Pancreas (tissue), 10 donors: ENCODE data around the gene LTK. TPM values are rescaled to one million over a fixed set of nuclear protein-coding genes. Genes with fewer than 3 reads are reported as not detected.

Experiments
- ATAC-seq, 4 donors: fragments of 200-7000 bp; cut with Tn5 transposase; one replicate each; pipeline versions ENCODE4 v1.8.0 to v1.9.1; 2020; ENCODE audit warnings: mild to moderate bottlenecking in 4 of 4, moderate library complexity in 4 of 4
- DNase-seq, 6 donors: peaks; one replicate each; pipeline ENCODE4 v3.0.0-alpha.2; 2020
- FAIRE-seq: peaks from 2 replicates; lab custom pipeline; 2012; peaks lifted over from hg19 to GRCh38; lab: Jason Lieb, UNC
- H3K27ac ChIP-seq, 4 donors: fragments of 200-600 bp; sonication (generic); 1 replicate in 3 of 4; 2 replicates in 1 of 4; pipeline versions ENCODE4 v1.5.0 to v1.8.0; 2020
- H3K27me3 ChIP-seq, 4 donors: fragments of 200-600 bp; one replicate each; pipeline ENCODE4 v1.8.0; 2021
- H3K36me3 ChIP-seq, 3 donors: fragments of 200-600 bp; sonication (generic) in 1 of 3; one replicate each; pipeline versions ENCODE4 v1.5.0 to v1.8.0; 2020 to 2021
- H3K4me1 ChIP-seq, 3 donors: fragments of 200-600 bp; one replicate each; pipeline ENCODE4 v1.8.0; 2021
- H3K4me3 ChIP-seq, 4 donors: fragments of 200-600 bp; sonication (generic) in 2 of 4; one replicate each; pipeline versions ENCODE4 v1.5.0 to v1.8.0; 2020 to 2021
- H3K9me3 ChIP-seq, 4 donors: fragments of 200-600 bp; one replicate each; pipeline ENCODE4 v1.8.0; 2021
- CTCF ChIP-seq, 4 donors: fragments of 200-600 bp; sonication (generic) in 3 of 4; IDR thresholded peaks; one replicate each; pipeline versions ENCODE4 v1.5.0 to v1.8.0; 2021; ENCODE audit warnings: antibody characterized with exemption in 4 of 4
- WGBS, 2 donors: extraction: QIAGEN DNeasy Blood & Tissue Kit; methylation state at CpG; one replicate each; pipeline ENCODE4 v1.1.7; 2013; 5-methylcytosine and 5-hydroxymethylcytosine counted together
- intact Hi-C, 3 donors: fragments of 100-400 bp; cut with DNase I; formaldehyde crosslinking; loops; one replicate each; pipeline versions ENCODE4 v1.11.1 to v1.14.2; 2022
- polyA plus RNA-seq, 2 donors: library from polyadenylated mRNA; stranded (reverse); fragments of 200-250 nt; gene quantifications; one replicate each; pipeline ENCODE4 v1.2.3, GENCODE V29; 2013
- total RNA-seq, 6 donors: library from RNA; stranded (reverse); fragmentation: NEBNext Ultra II Directional in 4 of 6; extraction: Animal tissue kit (Norgen Biotek cat#: 25700) in 4 of 6; gene quantifications; one replicate each; pipeline versions ENCODE4 v1.2.1 to v1.2.4, GENCODE V29; 2021 to 2023
- donor health status: healthy with polysubstance abuse.
- donor health status: DM: no; HTN: no; CAD: no; lungs with moderate emphysema.
- donor health status: DM: no; HTN: no; CAD: no.
- donor health status: control.
- donor health status: control.
- donor health status: Bipolar disorder and iron deficiency.
- donor health status: DM: yes; HTN: yes; CAD: no.
- donor health status: DM: no; HTN: no; CAD: no.
- donor health status: DM: no; HTN: no; CAD: no.
- donor health status: DM: yes; HTN: yes; CAD: no.

Gene LTK
- total and polyA plus RNA-seq, 8 donors, result 0.17 to 0.63 (median 0.26) TPM

GRCh38 chr15:41493902-41494189 is 19.8 kb downstream of the LTK start:
- 1 to 5% methylated on average over 16 to 41 of the region's 41 CpGs for WGBS, 2 donors
- H3K27me3 ChIP-seq, result no peaks in the 10 kb centered on the region
- H3K4me1 ChIP-seq, result peaks cover 0 to 12% (median 8%) of the 10 kb centered on the region in 3 donors

GRCh38 chr15:41493205-41493901 is 20.3 kb downstream of the LTK start, which contains the start of gene ITPKA:
TSS of gene ITPKA (plus strand) at chr15:41493874. CDS start at chr15:41493928, 54 bp downstream.
- no peaks in the 10 kb centered on the region for H3K9me3 ChIP-seq
- DNase-seq (peak; percentile 70 to 91 (median 85)), ATAC-seq (peak; percentile 60 to 80 (median 76)), FAIRE-seq (no peak)
- TF ChIP-seq CTCF (IDR thresholded peaks at IDR 0.05), result no peak
- no peaks in the 10 kb centered on the region for H3K36me3 ChIP-seq
- WGBS, 2 donors, result 1% methylated on average over 47 to 60 of the region's 60 CpGs
- no peaks in the 10 kb centered on the region for H3K27me3 ChIP-seq
- peak within 1 kb of the TSS; percentile 34 to 71 (median 51) for H3K4me3 ChIP-seq
- intact Hi-C loops, result no loop called here
- peaks cover 0 to 12% (median 8%) of the 10 kb centered on the region in 3 donors for H3K4me1 ChIP-seq
- peak within 1 kb of the TSS in 3 of 4 donors; percentile 28 to 42 (median 32) for H3K27ac ChIP-seq

More at GRCh38 chr15:41493902-41494189, 19.8 kb downstream of the LTK start:
- intact Hi-C loops, result no loop called here
- ATAC-seq (peak in 1 of 4 donors; percentile 5), DNase-seq (no peak), FAIRE-seq (no peak)
- Histone ChIP-seq H3K36me3 (no peaks in the 10 kb centered on the region), H3K27ac (no peak overlapping the region), H3K4me3 (peak overlapping the region; percentile 7 to 71 (median 45)), H3K9me3 (no peaks in the 10 kb centered on the region)
- TF ChIP-seq CTCF (IDR thresholded peaks at IDR 0.05), result no peak

- no peak for ATAC-seq
- H3K4me1 ChIP-seq, result peaks cover 0 to 12% (median 8%) of the 10 kb centered on the region in 3 donors
- no peak for DNase-seq
- no peak for FAIRE-seq
- no peaks in the 10 kb centered on the region for H3K9me3 ChIP-seq
- no peaks in the 10 kb centered on the region for H3K36me3 ChIP-seq
- 10 to 13% methylated on average over 15 of the region's 15 CpGs for WGBS, 2 donors
- intact Hi-C loops, result no loop called here
- no peaks in the 10 kb centered on the region for H3K27me3 ChIP-seq
- peak overlapping the region in 1 of 4 donors; percentile 32 for H3K27ac ChIP-seq
- no peak for TF ChIP-seq CTCF (IDR thresholded peaks at IDR 0.05)
- peak overlapping the region; percentile 34 to 71 (median 51) for H3K4me3 ChIP-seq
Observed at GRCh38 chr15:41492597-41493204, 20.9 kb downstream of the LTK start.

GRCh38 chr15:41491889-41492288 is 21.7 kb downstream of the LTK start:
- Histone ChIP-seq H3K36me3 (no peaks in the 10 kb centered on the region), H3K27me3 (no peaks in the 10 kb centered on the region), H3K27ac (no peak overlapping the region), H3K4me1 (peaks cover 0 to 12% (median 8%) of the 10 kb centered on the region in 3 donors), H3K4me3 (no peak overlapping the region), H3K9me3 (no peaks in the 10 kb centered on the region)
- no peak for TF ChIP-seq CTCF (IDR thresholded peaks at IDR 0.05)
- intact Hi-C loops, result no loop called here
- no peak for FAIRE-seq
- 85 to 91% methylated on average over 4 of the region's 4 CpGs for WGBS, 2 donors
- no peak for DNase-seq
- no peak for ATAC-seq

GRCh38 chr15:41490355-41490754 is 23.3 kb downstream of the LTK start:
- H3K36me3 ChIP-seq, result no peaks in the 10 kb centered on the region
- no peak for DNase-seq
- no peak overlapping the region for H3K4me3 ChIP-seq
- WGBS, 2 donors, result 63 to 69% methylated on average over 4 of the region's 4 CpGs
- no peak for FAIRE-seq
- H3K9me3 ChIP-seq, result no peaks in the 10 kb centered on the region
- H3K27ac ChIP-seq, result no peak overlapping the region
- no peaks in the 10 kb centered on the region for H3K27me3 ChIP-seq
- ATAC-seq, result no peak
- H3K4me1 ChIP-seq, result peaks cover 0 to 8% (median 5%) of the 10 kb centered on the region in 3 donors
- intact Hi-C loops, result no loop called here
- TF ChIP-seq CTCF (IDR thresholded peaks at IDR 0.05), result no peak
